Esophagus squamous epithelium (tissue), 5 donors: ENCODE results near the gene TRANK1. TPM values are rescaled to one million over a fixed set of nuclear protein-coding genes. Genes with fewer than 3 reads are reported as not detected.

Source experiments
- DNase-seq: peaks from one replicate; lab custom pipeline; 2025; lab: John Stamatoyannopoulos, UW
- H3K27ac ChIP-seq, 4 donors: fragments of 200-600 bp; sonication (generic); one replicate each; pipeline ENCODE4 v1.5.1; 2016 to 2019; ENCODE audit warnings: mild to moderate bottlenecking in 1 of 4
- H3K27me3 ChIP-seq, 4 donors: fragments of 200-600 bp; sonication (generic); 1 replicate in 3 of 4; 2 replicates in 1 of 4; pipeline versions ENCODE4 v1.5.1 to v1.6.0; 2017 to 2021; ENCODE audit warnings: antibody characterized with exemption in 1 of 4
- H3K36me3 ChIP-seq, 3 donors: fragments of 200-600 bp; sonication (generic); one replicate each; pipeline ENCODE4 v1.5.1; 2016 to 2019
- H3K4me1 ChIP-seq, 3 donors: fragments of 200-600 bp; sonication (generic); one replicate each; pipeline ENCODE4 v1.5.1; 2017 to 2019
- H3K4me3 ChIP-seq, 4 donors: fragments of 200-600 bp; sonication (generic); 1 replicate in 3 of 4; 2 replicates in 1 of 4; pipeline ENCODE4 v1.5.1; 2016 to 2019; ENCODE audit warnings: mild to moderate bottlenecking in 2 of 4, moderate library complexity in 1 of 4
- H3K9me3 ChIP-seq, 3 donors: fragments of 200-600 bp; sonication (generic); one replicate each; pipeline ENCODE4 v1.5.1; 2016 to 2019
- CTCF ChIP-seq, 6 experiments: fragments of 450-650 bp in 4 of 6; fragments of 200-600 bp in 2 of 6; sonication (generic) in 2 of 6; IDR thresholded peaks; one replicate each; pipeline ENCODE4 v1.5.1; 2016 to 2019; ENCODE audit warnings: antibody characterized with exemption in 6 of 6, mild to moderate bottlenecking in 4 of 6, moderate library complexity in 4 of 6
- POLR2A ChIP-seq, 4 donors: fragments of 450-650 bp; IDR thresholded peaks; one replicate each; pipeline ENCODE4 v1.6.1; 2017; ENCODE audit warnings: antibody characterized with exemption in 4 of 4, mild to moderate bottlenecking in 4 of 4, moderate library complexity in 3 of 4
- WGBS, 2 donors: methylation state at CpG; one replicate each; pipeline ENCODE4 v1.1.5; 2018; 5-methylcytosine and 5-hydroxymethylcytosine counted together
- intact Hi-C: fragments of 100-400 bp; cut with DNase I; formaldehyde crosslinking; loops from one replicate; pipeline ENCODE4 v1.15.0; 2022
- total RNA-seq, 4 donors: library from RNA; depleted of rRNA; stranded (reverse); fragments of >200 nt; gene quantifications; one replicate each; pipeline ENCODE4 v1.1.0, GENCODE V29; 2016
- donor health status: DM: yes; HTN: yes; CAD: no.

TRANK1 gene
- total RNA-seq, 4 donors from 2014 or later, result 1.8 to 6.3 (median 3.7) TPM

GRCh38 chr3:36866368-36866767, 78.5 kb downstream of the TRANK1 start:
- peaks cover 0 to 1% (median 0%) of the 10 kb centered on the region in 3 donors for H3K36me3 ChIP-seq
- H3K27ac ChIP-seq, result no peak overlapping the region
- no peak for TF ChIP-seq CTCF (IDR thresholded peaks at IDR 0.05)
- TF ChIP-seq POLR2A (IDR thresholded peaks at IDR 0.05), result no peak
- H3K4me3 ChIP-seq, result no peak overlapping the region
- WGBS, 2 donors, result 90 to 100% methylated on average over 2 of the region's 2 CpGs
- no peaks in the 10 kb centered on the region for H3K27me3 ChIP-seq
- H3K4me1 ChIP-seq, result no peaks in the 10 kb centered on the region
- DNase-seq, result no peak
- H3K9me3 ChIP-seq, result no peaks in the 10 kb centered on the region
- intact Hi-C loops, result loop anchor here (5.0 kb wide), 1 partner anchor 134 kb away; no protein-coding TSS in a partner anchor

- Histone ChIP-seq H3K36me3 (peaks cover 0 to 21% (median 0%) of the 10 kb centered on the region in 3 donors), H3K27me3 (no peaks in the 10 kb centered on the region), H3K4me3 (no peak overlapping the region), H3K4me1 (no peaks in the 10 kb centered on the region), H3K27ac (no peak overlapping the region), H3K9me3 (no peaks in the 10 kb centered on the region)
- 75 to 78% methylated on average over 5 of the region's 5 CpGs for WGBS, 2 donors
- DNase-seq, result no peak
- intact Hi-C loops, result loop anchor here (5.0 kb wide), 1 partner anchor 132 kb away; no protein-coding TSS in a partner anchor
- TF ChIP-seq CTCF (IDR thresholded peaks at IDR 0.05), result no peak
- no peak for TF ChIP-seq POLR2A (IDR thresholded peaks at IDR 0.05)
Measured at GRCh38 chr3:36864180-36865053, 80.4 kb downstream of the TRANK1 start.

GRCh38 chr3:36862076-36862755, 82.6 kb downstream of the TRANK1 start:
- Histone ChIP-seq H3K9me3 (no peaks in the 10 kb centered on the region), H3K27me3 (no peaks in the 10 kb centered on the region), H3K4me1 (no peaks in the 10 kb centered on the region), H3K27ac (no peak overlapping the region), H3K4me3 (no peak overlapping the region), H3K36me3 (peaks cover 0 to 43% (median 6%) of the 10 kb centered on the region in 3 donors)
- no peak for TF ChIP-seq POLR2A (IDR thresholded peaks at IDR 0.05)
- 95 to 96% methylated on average over 5 of the region's 5 CpGs for WGBS, 2 donors
- intact Hi-C loops, result no loop called here
- no peak for DNase-seq

DNA sequence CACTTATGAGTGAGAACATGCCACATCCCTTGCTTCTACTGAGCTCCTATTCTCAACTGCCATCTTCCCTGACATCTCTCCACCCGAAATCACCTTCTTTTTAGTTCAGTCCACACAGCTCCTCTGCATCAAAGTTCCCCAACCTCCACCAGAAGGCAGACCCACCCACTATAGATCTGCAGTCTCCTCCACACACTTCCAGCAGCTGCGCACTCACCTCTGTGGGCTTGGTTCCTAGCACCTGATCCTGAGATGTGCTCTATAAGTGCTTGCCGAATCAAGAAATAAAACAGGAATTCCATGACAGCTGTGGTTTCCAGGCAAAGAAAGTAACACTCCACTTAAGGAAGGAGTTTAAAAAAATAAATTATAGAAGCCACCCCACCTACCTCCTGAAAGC, 85.4 kb downstream of the TRANK1 start:
- peaks cover 0 to 68% (median 7%) of the 10 kb centered on the region in 3 donors for H3K36me3 ChIP-seq

DNA sequence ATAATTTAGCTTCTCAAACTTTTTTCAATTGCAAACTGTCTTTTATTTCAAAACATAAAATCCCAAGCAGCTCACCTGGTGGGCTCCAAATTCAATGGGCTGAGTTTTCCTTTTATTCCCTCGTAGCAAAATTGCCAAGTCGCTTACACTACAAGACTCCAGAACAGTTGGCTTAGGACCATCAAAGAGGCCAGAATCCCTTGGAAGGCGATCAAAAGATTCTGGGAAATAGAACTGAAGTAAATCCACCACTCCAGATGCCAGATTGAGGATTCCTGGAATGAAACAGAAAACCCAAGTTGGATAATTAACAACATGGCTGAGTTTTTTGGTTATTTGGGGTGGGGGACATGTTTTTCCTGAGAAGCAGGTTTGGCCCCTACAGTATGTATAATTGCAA, 92.8 kb downstream of the TRANK1 start:
- intact Hi-C loops, result no loop called here
- DNase-seq, result no peak
- peaks cover 6 to 71% (median 8%) of the 10 kb centered on the region in 3 donors for H3K36me3 ChIP-seq
- no peak overlapping the region for H3K4me3 ChIP-seq
- no peak for TF ChIP-seq POLR2A (IDR thresholded peaks at IDR 0.05)
- TF ChIP-seq CTCF (IDR thresholded peaks at IDR 0.05), result no peak
- no peaks in the 10 kb centered on the region for H3K9me3 ChIP-seq
- no peaks in the 10 kb centered on the region for H3K4me1 ChIP-seq
- no peaks in the 10 kb centered on the region for H3K27me3 ChIP-seq
- WGBS, 2 donors, result 42 to 55% methylated on average over 3 of the region's 3 CpGs
- no peak overlapping the region for H3K27ac ChIP-seq

More for the DNA sequence above, 85.4 kb downstream of the TRANK1 start:
- Histone ChIP-seq H3K27me3 (no peaks in the 10 kb centered on the region), H3K27ac (no peak overlapping the region), H3K9me3 (no peaks in the 10 kb centered on the region), H3K4me3 (no peak overlapping the region), H3K4me1 (no peaks in the 10 kb centered on the region)
- no peak for TF ChIP-seq POLR2A (IDR thresholded peaks at IDR 0.05)
- no peak for TF ChIP-seq CTCF (IDR thresholded peaks at IDR 0.05)
- 90 to 92% methylated on average over 3 of the region's 3 CpGs for WGBS, 2 donors
- DNase-seq, result no peak
- intact Hi-C loops, result no loop called here
